Anterior cingulate cortex (tissue), 58 donors: ENCODE measurements around the gene MPC1L.
"Not testable (repeated sequence)": the region's sequence is repeated elsewhere in the genome, so short reads cannot be mapped to it uniquely, and the experiment has no call there.

ENCODE experiments used
- DNase-seq, 58 donors: peaks; one replicate each; lab custom pipeline; 2025; lab: John Stamatoyannopoulos, UW

The MPC1L gene

GRCh38 chrX:40623139-40623536 lies at the start of gene MPC1L:
Gene MPC1L, plus strand, starts transcription at chrX:40623428. Its CDS starts 138 bp downstream, at chrX:40623566.
- DNase-seq, result no peak

DNA sequence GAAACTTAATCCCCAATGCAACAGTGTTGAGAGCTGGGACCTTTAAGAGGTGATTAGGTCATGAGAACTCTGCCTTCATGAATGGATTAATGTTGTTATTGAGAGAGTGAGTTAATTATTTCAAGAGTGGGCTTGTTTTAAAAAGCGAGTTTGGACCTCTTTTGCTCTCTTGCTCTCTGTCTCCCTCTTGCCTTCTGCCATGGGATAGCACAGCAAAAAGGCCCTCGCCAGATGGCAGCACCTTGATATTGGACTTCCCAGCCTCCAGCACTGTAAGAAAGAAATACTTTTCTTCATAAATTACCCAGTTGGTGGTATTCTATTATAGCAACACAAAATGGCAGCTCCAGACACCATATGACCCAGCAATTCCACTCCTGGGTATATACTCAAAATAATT lies 49.5 kb upstream of the MPC1L start:
- DNase-seq, result no peak

GRCh38 chrX:40575411-40575810 lies 47.8 kb upstream of the MPC1L start:
- peak in 44 of 58 donors; percentile 0 to 46 (median 8) for DNase-seq

- no peak for DNase-seq
Measured at GRCh38 chrX:40576291-40576690, 46.9 kb upstream of the MPC1L start.

- DNase-seq, result no peak
Measured at GRCh38 chrX:40578039-40578695, 45.1 kb upstream of the MPC1L start.

- no peak for DNase-seq
Measured at GRCh38 chrX:40579141-40579540, 44.1 kb upstream of the MPC1L start.

DNA sequence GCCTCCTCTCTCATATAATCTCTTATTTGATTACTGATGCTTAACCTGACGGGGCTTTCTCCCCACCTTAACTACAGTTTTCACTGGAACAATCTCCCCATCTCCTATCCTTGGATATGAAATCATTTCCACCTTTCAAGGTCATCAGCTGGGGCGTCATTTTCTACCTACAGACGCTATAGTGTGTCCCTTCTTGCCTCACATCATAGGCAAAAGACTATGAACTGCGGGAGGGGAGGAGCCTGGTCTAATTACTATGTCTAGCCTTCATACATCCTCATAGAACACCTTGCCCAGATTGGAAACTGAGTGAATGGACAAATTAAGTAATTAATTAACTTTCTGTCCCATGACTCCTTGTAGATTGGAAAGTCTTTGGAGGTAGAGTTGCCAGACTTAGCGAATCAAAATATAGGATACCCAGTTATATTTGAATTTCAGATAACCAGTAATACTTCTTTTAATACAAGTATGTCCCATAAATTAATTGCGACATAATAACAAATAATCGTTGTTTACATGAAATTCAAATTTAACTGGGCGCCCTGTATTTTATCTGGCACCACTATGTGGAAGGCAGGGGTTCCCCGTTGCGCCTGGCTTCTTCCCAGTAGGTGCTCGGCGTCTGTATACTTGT lies 43.2 kb upstream of the MPC1L start:
- no peak for DNase-seq

GRCh38 chrX:40580537-40581335 lies 42.5 kb upstream of the MPC1L start, which contains the start of gene ATP6AP2:
Gene ATP6AP2, plus strand, starts transcription at chrX:40580970. Its CDS starts 96 bp downstream, at chrX:40581066.
- DNase-seq, result peak; percentile 40 to 95 (median 87)

- peak in 1 of 58 donors; percentile 8 for DNase-seq
Measured at GRCh38 chrX:40581336-40581920, 41.8 kb upstream of the MPC1L start.

GRCh38 chrX:40582178-40582577 lies 41.0 kb upstream of the MPC1L start:
- DNase-seq, result not testable (repeated sequence)

DNA sequence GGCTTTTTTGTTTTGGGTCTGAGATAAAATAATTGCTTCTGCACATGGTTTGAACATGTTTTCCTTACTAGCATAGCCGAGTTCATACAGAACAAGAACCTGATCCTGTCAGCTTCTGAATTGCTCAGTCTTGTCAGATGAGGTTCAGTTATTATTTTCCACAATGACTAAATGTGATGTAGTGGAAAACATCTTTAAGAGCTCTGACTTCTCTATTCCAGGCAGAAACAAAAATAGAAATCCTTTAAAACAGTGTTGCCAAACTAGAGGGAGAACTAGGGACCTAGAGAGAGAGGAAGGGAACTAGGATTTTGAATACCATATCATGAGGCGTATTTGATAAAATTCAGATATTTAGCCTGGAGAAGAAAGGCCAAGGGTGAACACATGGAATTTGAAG lies 40.4 kb upstream of the MPC1L start:
- no peak for DNase-seq

- DNase-seq, result not testable (repeated sequence)
Measured at GRCh38 chrX:40587623-40588022, 35.6 kb upstream of the MPC1L start.

- not testable (repeated sequence) for DNase-seq
Measured at GRCh38 chrX:40589616-40590321, 33.5 kb upstream of the MPC1L start.

- peak in 1 of 58 donors; percentile 0 for DNase-seq
Measured at GRCh38 chrX:40603446-40603845, 19.8 kb upstream of the MPC1L start.

DNA sequence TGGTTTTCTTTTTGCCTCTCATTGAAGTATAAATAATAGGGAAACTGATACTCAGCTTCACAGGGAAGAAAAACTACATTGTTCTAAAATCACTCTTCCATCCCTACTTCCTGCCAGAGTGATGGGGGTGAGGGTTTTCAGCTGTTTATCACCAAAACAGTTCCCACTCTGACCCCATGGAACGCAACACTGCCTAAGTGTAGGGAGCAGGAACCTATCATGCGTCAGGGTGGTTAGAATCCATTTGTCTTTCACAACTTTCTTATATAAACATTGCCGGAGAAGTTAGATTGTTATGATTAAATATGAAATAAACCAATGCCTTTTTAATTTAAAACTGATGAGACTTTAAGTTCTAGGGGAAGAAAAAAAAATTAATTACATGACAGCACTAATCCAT lies 15.8 kb upstream of the MPC1L start:
- no peak for DNase-seq

DNA sequence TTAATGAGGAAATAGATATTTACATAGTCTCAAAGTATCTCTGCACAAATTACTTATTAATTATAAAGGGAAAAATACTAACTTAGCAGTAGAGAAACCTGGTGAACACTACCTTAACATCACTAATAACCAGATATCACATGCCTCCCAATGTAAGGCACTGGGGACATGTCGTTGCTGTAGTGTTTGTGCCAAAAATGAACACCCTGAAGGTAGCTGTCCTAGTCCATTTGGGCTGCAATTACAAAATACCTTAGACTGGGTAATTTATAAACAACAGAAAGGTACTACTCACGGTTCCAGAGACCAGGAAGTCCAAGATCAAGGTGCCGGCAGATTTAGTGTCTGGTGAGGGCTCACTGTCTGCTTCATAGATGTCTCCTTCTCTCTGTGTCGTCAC lies 10.7 kb upstream of the MPC1L start:
- DNase-seq, result no peak

- DNase-seq, result no peak
Measured at GRCh38 chrX:40615976-40616375, 7.3 kb upstream of the MPC1L start.

DNA sequence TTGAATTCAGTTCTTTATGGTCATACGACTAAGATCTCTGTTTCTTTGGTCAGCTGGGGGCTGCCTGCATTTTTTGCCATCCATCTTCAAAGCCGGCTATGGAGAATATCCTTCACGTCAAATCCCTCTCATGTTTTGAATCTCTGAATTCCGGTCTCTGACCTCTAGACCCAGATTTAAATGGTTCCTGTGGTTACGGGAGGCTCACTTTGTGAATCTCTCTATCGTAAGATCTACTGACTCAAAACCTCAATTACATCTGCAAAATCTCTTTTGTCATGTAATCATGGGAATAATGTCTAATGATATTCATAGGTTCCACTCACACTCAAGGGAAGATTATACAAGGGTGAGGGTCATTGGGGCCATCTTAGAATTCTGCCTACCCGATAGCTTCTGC lies 5.7 kb upstream of the MPC1L start:
- DNase-seq, result no peak

- peak in 1 of 58 donors; percentile 0 for DNase-seq
Measured at GRCh38 chrX:40622479-40623138, 619 bp upstream of the MPC1L start.

DNA sequence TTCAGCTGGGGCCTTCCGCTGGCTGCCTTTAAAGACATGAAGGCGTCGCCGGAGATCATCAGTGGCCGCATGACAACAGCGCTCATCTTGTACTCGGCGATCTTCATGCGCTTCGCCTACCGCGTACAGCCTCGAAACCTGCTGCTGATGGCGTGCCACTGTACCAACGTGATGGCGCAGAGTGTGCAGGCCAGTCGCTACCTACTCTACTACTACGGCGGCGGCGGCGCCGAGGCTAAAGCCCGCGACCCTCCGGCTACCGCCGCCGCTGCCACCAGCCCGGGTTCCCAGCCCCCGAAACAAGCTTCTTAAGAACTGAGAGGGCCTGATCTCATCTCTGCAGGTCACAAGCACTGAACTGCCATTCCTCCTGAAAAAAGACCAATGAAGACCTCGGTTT lies 437 bp downstream of the MPC1L start:
- no peak for DNase-seq
